WTC11 (cell line): Measurements from ENCODE around the gene SPATA46. TPM values are rescaled to one million over a fixed set of nuclear protein-coding genes. Genes with fewer than 3 reads are reported as not detected.

Source experiments
- ATAC-seq: fragments of 200-7000 bp; cut with Tn5 transposase; 2 replicates; pipeline ENCODE4 v1.10.0; 2021; ENCODE audit warnings: mild to moderate bottlenecking, moderate library complexity
- CTCF ChIA-PET: fragments of 300-600 bp; sonication (Branson Sonifier 250); formaldehyde crosslinking; loops from one replicate; lab custom pipeline; 2021; ENCODE audit warnings: antibody characterized with exemption; lab: Charles Lee
- POLR2A ChIA-PET: fragments of 350-600 bp; sonication (Branson Sonifier 250); formaldehyde crosslinking; loops from one replicate; lab custom pipeline; 2021; ENCODE audit warnings: antibody characterized with exemption; lab: Charles Lee
- DNase-seq: peaks from one replicate; pipeline ENCODE4 v3.0.0; 2021; ENCODE audit warnings: low spot score
- H3K27ac Mint-ChIP-seq: 2 replicates; pipeline ENCODE4 v1.8.0; 2021; ENCODE audit warnings: mixed read lengths
- H3K27me3 Mint-ChIP-seq: 2 replicates; pipeline ENCODE4 v1.8.0; 2021; ENCODE audit warnings: low read depth, mild to moderate bottlenecking, moderate library complexity, mixed read lengths
- H3K36me3 Mint-ChIP-seq: 2 replicates; pipeline ENCODE4 v1.8.0; 2021; ENCODE audit warnings: mixed read lengths
- H3K4me1 Mint-ChIP-seq: 2 replicates; pipeline ENCODE4 v1.8.0; 2022; ENCODE audit warnings: mixed read lengths
- H3K4me3 Mint-ChIP-seq: 2 replicates; pipeline ENCODE4 v1.8.0; 2021; ENCODE audit warnings: mild to moderate bottlenecking, moderate library complexity, mixed read lengths
- H3K9me3 Mint-ChIP-seq: 2 replicates; pipeline ENCODE4 v1.8.0; 2021; ENCODE audit warnings: mixed read lengths
- CREB1 ChIP-seq: sonication (generic); formaldehyde crosslinking; IDR thresholded peaks from 2 replicates; pipeline ENCODE4 v1.8.0; 2023; ENCODE audit warnings: mild to moderate bottlenecking, missing genetic modification reagents
- EMX1 ChIP-seq: fragments of 250-450 bp; sonication (Bioruptor Pico); IDR thresholded peaks from 2 replicates; pipeline ENCODE4 v1.8.0; 2021; ENCODE audit warnings: mild to moderate bottlenecking
- FOXJ3 ChIP-seq: sonication (generic); formaldehyde crosslinking; IDR thresholded peaks from 2 replicates; pipeline ENCODE4 v1.9.0; 2021; ENCODE audit warnings: missing genetic modification reagents, mild to moderate bottlenecking, borderline replicate concordance
- NFATC4 ChIP-seq: fragments of 250-450 bp; sonication (Bioruptor Pico); IDR thresholded peaks from 2 replicates; pipeline ENCODE4 v1.9.0; 2021; ENCODE audit warnings: mild to moderate bottlenecking
- OVOL2 ChIP-seq: fragments of 250-450 bp; sonication (Bioruptor Pico); IDR thresholded peaks from 2 replicates; pipeline ENCODE4 v1.9.0; 2021; ENCODE audit warnings: mild to moderate bottlenecking, borderline replicate concordance
- RELA ChIP-seq: sonication (generic); formaldehyde crosslinking; IDR thresholded peaks from 2 replicates; pipeline ENCODE4 v1.8.1; 2022; ENCODE audit warnings: missing genetic modification reagents, mild to moderate bottlenecking, borderline replicate concordance
- TCF7 ChIP-seq: sonication (generic); formaldehyde crosslinking; IDR thresholded peaks from 2 replicates; pipeline ENCODE4 v1.8.0; 2022; ENCODE audit warnings: mild to moderate bottlenecking, low read depth, missing genetic modification reagents, moderate library complexity
- TEAD4 ChIP-seq: sonication (generic); formaldehyde crosslinking; IDR thresholded peaks from 2 replicates; pipeline ENCODE4 v1.8.0; 2022; ENCODE audit warnings: mild to moderate bottlenecking, missing genetic modification reagents
- ZNF138 ChIP-seq: sonication (generic); formaldehyde crosslinking; conservative IDR thresholded peaks from 2 replicates; pipeline ENCODE4 v1.8.1; 2022; ENCODE audit warnings: mild to moderate bottlenecking, moderate library complexity, missing genetic modification reagents
- ZNF263 ChIP-seq: sonication (generic); formaldehyde crosslinking; IDR thresholded peaks from 2 replicates; pipeline ENCODE4 v1.8.1; 2022; ENCODE audit warnings: low read depth, mild to moderate bottlenecking, moderate library complexity, missing genetic modification reagents
- ZNF416 ChIP-seq: fragments of 250-450 bp; sonication (Bioruptor Pico); IDR thresholded peaks from 2 replicates; pipeline ENCODE4 v1.9.0; 2021; ENCODE audit warnings: mild to moderate bottlenecking, inconsistent platforms
- total RNA-seq: library from RNA; stranded (reverse); gene quantifications from 3 replicates; pipeline ENCODE4 v1.2.3, GENCODE V29; 2021
- TF ChIP-seq, protein P1 (sequence below): sonication (generic); formaldehyde crosslinking; IDR thresholded peaks from 2 replicates; pipeline ENCODE4 v1.8.1; 2023; ENCODE audit warnings: mild to moderate bottlenecking, missing genetic modification reagents, moderate library complexity
- TF ChIP-seq, protein P2 (sequence below): fragments of 200-600 bp; IDR thresholded peaks from 2 replicates; pipeline ENCODE4 v1.8.0; 2022; ENCODE audit warnings: antibody characterized with exemption
- TF ChIP-seq, protein P3 (sequence below): sonication (generic); formaldehyde crosslinking; IDR thresholded peaks from 2 replicates; pipeline ENCODE4 v1.8.1; 2023; ENCODE audit warnings: mild to moderate bottlenecking, missing genetic modification reagents, moderate library complexity
- TF ChIP-seq, protein P4 (sequence below): sonication (generic); formaldehyde crosslinking; IDR thresholded peaks from 2 replicates; pipeline ENCODE4 v1.8.1; 2022; ENCODE audit warnings: missing genetic modification reagents, borderline replicate concordance
- TF ChIP-seq, protein P5 (sequence below): sonication (generic); formaldehyde crosslinking; IDR thresholded peaks from 2 replicates; pipeline ENCODE4 v1.8.1; 2023; ENCODE audit warnings: mild to moderate bottlenecking, missing genetic modification reagents
- TF ChIP-seq, protein P6 (sequence below): fragments of 250-450 bp; sonication (Bioruptor Pico); IDR thresholded peaks from 2 replicates; pipeline ENCODE4 v1.9.0; 2021; ENCODE audit warnings: mild to moderate bottlenecking
- TF ChIP-seq, protein P7 (sequence below): fragments of 250-450 bp; sonication (Bioruptor Pico); conservative IDR thresholded peaks from 2 replicates; pipeline ENCODE4 v1.9.0; 2021; ENCODE audit warnings: mild to moderate bottlenecking

SPATA46 gene
- total RNA-seq, 1 experiment from 2014 or later: not detected

DNA sequence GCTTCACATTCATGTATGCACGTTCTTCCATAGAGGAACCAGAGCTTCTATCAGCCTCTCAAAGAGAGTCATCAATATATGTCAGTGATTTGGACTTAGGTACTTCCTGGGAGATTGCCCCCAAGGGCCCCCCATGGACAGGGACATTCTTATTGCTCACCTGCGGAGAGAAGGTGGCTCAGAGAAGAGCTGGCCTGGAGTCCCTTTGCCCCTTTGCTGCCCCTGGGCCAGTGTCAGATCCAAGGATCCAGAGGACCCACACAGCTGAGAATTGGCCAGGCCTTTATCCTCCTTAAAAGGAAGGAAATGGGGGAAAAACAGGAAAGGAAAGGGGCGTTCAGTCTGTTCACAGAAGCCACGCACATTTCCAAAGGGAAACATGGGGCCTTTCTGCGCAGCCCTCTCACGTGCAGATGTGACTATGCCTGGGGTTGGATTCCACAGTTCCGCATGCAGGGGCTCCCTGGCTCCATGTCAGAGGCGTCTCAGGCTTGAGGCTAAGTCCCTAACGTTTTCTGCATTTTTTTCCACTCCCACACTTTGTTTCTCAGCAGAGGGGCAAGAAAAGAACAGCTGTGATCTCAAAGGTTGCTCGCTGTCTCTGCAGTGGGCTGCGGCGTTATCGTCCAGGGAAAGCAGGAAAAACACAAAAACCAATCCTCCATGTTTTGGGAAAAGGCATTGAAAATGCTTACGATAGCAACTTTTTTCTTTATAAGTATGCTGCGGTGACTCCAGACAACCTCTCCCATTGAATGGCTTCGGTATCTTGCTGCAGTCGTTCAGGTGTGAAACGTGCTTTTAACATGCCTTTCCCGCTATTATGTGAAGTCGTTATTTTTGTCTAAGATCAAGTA is 10.8 kb upstream of the SPATA46 start:
- no peak for DNase-seq
- CTCF ChIA-PET: interaction anchor here (1.2 to 1.3 kb wide), 2 partner anchors 30 to 331 kb away, joined by 6 to 8 read pairs; no protein-coding TSS in a partner anchor
- H3K9me3 Mint-ChIP-seq: no peaks in the 10 kb centered on the region
- peaks cover 23% of the 10 kb centered on the region for H3K36me3 Mint-ChIP-seq
- H3K27ac Mint-ChIP-seq: no peak overlapping the region
- ATAC-seq: no peak
- no peaks in the 10 kb centered on the region for H3K27me3 Mint-ChIP-seq
- TF ChIP-seq, protein P1, sequence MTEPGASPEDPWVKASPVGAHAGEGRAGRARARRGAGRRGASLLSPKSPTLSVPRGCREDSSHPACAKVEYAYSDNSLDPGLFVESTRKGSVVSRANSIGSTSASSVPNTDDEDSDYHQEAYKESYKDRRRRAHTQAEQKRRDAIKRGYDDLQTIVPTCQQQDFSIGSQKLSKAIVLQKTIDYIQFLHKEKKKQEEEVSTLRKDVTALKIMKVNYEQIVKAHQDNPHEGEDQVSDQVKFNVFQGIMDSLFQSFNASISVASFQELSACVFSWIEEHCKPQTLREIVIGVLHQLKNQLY (CRISPR knock-in tag): no peak
- TF ChIP-seq EMX1 (CRISPR knock-in tag) (no peak), ZNF416 (CRISPR knock-in tag) (no peak), ZNF138 (CRISPR knock-in tag) (no peak), ZNF263 (CRISPR knock-in tag) (no peak), OVOL2 (CRISPR knock-in tag) (no peak), CREB1 (CRISPR knock-in tag) (no peak), FOXJ3 (CRISPR knock-in tag) (no peak), TEAD4 (CRISPR knock-in tag) (no peak), TCF7 (CRISPR knock-in tag) (no peak), NFATC4 (CRISPR knock-in tag) (no peak), RELA (CRISPR knock-in tag) (no peak)
- TF ChIP-seq, protein P2, sequence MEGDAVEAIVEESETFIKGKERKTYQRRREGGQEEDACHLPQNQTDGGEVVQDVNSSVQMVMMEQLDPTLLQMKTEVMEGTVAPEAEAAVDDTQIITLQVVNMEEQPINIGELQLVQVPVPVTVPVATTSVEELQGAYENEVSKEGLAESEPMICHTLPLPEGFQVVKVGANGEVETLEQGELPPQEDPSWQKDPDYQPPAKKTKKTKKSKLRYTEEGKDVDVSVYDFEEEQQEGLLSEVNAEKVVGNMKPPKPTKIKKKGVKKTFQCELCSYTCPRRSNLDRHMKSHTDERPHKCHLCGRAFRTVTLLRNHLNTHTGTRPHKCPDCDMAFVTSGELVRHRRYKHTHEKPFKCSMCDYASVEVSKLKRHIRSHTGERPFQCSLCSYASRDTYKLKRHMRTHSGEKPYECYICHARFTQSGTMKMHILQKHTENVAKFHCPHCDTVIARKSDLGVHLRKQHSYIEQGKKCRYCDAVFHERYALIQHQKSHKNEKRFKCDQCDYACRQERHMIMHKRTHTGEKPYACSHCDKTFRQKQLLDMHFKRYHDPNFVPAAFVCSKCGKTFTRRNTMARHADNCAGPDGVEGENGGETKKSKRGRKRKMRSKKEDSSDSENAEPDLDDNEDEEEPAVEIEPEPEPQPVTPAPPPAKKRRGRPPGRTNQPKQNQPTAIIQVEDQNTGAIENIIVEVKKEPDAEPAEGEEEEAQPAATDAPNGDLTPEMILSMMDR: no peak
- TF ChIP-seq, protein P3, sequence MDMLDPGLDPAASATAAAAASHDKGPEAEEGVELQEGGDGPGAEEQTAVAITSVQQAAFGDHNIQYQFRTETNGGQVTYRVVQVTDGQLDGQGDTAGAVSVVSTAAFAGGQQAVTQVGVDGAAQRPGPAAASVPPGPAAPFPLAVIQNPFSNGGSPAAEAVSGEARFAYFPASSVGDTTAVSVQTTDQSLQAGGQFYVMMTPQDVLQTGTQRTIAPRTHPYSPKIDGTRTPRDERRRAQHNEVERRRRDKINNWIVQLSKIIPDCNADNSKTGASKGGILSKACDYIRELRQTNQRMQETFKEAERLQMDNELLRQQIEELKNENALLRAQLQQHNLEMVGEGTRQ (CRISPR knock-in tag): no peak
- TF ChIP-seq, protein P4, sequence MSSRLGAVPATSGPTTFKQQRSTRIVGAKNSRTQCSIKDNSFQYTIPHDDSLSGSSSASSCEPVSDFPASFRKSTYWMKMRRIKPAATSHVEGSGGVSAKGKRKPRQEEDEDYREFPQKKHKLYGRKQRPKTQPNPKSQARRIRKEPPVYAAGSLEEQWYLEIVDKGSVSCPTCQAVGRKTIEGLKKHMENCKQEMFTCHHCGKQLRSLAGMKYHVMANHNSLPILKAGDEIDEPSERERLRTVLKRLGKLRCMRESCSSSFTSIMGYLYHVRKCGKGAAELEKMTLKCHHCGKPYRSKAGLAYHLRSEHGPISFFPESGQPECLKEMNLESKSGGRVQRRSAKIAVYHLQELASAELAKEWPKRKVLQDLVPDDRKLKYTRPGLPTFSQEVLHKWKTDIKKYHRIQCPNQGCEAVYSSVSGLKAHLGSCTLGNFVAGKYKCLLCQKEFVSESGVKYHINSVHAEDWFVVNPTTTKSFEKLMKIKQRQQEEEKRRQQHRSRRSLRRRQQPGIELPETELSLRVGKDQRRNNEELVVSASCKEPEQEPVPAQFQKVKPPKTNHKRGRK (CRISPR knock-in tag): no peak
- TF ChIP-seq, protein P5, sequence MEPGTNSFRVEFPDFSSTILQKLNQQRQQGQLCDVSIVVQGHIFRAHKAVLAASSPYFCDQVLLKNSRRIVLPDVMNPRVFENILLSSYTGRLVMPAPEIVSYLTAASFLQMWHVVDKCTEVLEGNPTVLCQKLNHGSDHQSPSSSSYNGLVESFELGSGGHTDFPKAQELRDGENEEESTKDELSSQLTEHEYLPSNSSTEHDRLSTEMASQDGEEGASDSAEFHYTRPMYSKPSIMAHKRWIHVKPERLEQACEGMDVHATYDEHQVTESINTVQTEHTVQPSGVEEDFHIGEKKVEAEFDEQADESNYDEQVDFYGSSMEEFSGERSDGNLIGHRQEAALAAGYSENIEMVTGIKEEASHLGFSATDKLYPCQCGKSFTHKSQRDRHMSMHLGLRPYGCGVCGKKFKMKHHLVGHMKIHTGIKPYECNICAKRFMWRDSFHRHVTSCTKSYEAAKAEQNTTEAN (CRISPR knock-in tag): no peak
- TF ChIP-seq, protein P6, sequence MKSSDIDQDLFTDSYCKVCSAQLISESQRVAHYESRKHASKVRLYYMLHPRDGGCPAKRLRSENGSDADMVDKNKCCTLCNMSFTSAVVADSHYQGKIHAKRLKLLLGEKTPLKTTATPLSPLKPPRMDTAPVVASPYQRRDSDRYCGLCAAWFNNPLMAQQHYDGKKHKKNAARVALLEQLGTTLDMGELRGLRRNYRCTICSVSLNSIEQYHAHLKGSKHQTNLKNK: no peak
- TF ChIP-seq, protein P7, sequence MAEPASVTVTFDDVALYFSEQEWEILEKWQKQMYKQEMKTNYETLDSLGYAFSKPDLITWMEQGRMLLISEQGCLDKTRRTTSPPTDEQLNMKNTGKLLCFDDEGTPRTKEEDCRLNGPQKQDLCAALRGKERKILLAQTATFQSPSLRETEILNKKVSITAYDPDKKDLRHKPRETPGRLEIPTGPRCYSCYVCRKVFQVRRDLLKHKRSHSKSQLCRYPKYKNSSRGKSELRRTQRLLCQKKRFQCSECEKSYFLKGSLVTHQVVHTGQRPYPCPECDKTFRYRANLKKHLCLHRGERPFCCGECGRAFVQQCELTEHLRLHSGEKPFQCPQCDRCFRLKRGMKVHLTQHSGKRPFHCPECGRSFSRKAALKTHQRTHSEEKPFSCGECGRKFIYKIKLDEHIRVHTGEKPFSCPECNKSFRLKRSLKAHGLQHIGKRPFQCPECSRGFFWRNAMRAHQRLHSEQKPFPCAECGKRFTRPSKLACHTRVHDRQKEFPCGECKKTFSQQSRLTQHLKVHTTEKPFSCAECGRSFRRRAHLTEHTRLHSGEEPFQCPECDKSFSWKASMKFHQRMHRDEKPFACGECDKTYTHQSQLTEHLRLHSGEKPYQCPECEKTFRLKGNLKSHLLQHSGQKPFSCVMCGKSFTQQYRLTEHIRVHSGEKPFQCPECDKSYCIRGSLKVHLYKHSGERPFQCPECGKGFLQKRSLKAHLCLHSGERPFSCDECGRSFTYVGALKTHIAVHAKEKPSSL (CRISPR knock-in tag): no peak
- H3K4me1 Mint-ChIP-seq: peaks cover 28% of the 10 kb centered on the region
- no peak overlapping the region for H3K4me3 Mint-ChIP-seq
- POLR2A ChIA-PET: no interaction called here
